Mucosa of rectum (tissue), 2 donors: ENCODE measurements around the gene IL1RAPL2.

Experiments
- H3K27ac ChIP-seq, 2 donors: one replicate each; pipeline ENCODE4 v1.7.0; 2013; ENCODE audit warnings: inconsistent platforms in 2 of 2, low read depth in 2 of 2, low read length in 2 of 2
- H3K27me3 ChIP-seq, 2 donors: one replicate each; pipeline ENCODE4 v1.7.0; 2013; ENCODE audit warnings: low read length in 2 of 2; ENCODE audit not compliant: control insufficient read depth in 2 of 2, insufficient read depth in 2 of 2
- H3K36me3 ChIP-seq, 2 donors: one replicate each; pipeline ENCODE4 v1.7.0; 2013; ENCODE audit warnings: low read length in 2 of 2; ENCODE audit not compliant: control insufficient read depth in 2 of 2, insufficient read depth in 2 of 2
- H3K4me1 ChIP-seq, 2 donors: one replicate each; pipeline ENCODE4 v1.7.0; 2013; ENCODE audit warnings: low read length in 2 of 2, mild to moderate bottlenecking in 1 of 2; ENCODE audit not compliant: control insufficient read depth in 2 of 2, insufficient read depth in 2 of 2
- H3K4me3 ChIP-seq, 2 donors: one replicate each; pipeline ENCODE4 v1.7.0; 2013; ENCODE audit warnings: low read length in 2 of 2
- H3K9ac ChIP-seq, 2 donors: one replicate each; pipeline ENCODE4 v1.7.0; 2013; ENCODE audit warnings: low read length in 2 of 2, low read depth in 1 of 2, mild to moderate bottlenecking in 1 of 2
- H3K9me3 ChIP-seq, 2 donors: one replicate each; pipeline ENCODE4 v1.7.0; 2013; ENCODE audit warnings: low read length in 2 of 2; ENCODE audit not compliant: control insufficient read depth in 2 of 2
- donor health status: healthy.
- donor health status: Normal muscosa, but diverticular disease.

IL1RAPL2 gene

DNA sequence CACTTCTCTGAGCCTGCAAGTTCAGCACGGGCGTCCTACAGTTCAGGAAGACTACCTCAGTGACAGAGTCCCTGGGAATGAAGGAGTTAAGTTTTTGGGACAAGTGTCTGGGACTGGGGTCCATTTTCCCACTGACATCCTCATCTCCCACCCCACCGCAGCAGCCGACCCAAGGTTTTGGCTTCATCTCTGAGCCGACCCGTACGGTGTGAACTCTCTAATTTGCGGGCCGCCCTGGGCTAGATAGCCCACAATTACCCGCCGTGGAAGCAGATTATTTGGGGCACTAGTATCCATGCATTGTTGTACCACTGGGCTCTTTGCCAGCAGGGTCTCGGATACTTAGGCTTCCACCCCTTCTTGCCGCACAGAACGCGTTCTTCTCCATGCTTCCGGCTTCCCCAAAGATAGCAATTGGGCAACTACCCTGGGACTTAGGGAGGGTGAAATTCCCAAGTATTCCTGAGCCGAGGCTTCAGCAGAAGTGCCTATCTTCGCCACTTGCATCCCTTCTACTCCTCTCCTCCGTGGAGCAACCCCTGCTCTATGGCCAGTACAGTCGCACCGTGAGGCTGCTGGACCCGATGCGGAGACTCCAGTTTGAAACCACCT, 2.4 kb downstream of the IL1RAPL2 start:
- no peak overlapping the region for H3K4me3 ChIP-seq
- no peaks in the 10 kb centered on the region for H3K9me3 ChIP-seq
- peaks cover 7 to 9% of the 10 kb centered on the region in 2 donors for H3K27me3 ChIP-seq

DNA sequence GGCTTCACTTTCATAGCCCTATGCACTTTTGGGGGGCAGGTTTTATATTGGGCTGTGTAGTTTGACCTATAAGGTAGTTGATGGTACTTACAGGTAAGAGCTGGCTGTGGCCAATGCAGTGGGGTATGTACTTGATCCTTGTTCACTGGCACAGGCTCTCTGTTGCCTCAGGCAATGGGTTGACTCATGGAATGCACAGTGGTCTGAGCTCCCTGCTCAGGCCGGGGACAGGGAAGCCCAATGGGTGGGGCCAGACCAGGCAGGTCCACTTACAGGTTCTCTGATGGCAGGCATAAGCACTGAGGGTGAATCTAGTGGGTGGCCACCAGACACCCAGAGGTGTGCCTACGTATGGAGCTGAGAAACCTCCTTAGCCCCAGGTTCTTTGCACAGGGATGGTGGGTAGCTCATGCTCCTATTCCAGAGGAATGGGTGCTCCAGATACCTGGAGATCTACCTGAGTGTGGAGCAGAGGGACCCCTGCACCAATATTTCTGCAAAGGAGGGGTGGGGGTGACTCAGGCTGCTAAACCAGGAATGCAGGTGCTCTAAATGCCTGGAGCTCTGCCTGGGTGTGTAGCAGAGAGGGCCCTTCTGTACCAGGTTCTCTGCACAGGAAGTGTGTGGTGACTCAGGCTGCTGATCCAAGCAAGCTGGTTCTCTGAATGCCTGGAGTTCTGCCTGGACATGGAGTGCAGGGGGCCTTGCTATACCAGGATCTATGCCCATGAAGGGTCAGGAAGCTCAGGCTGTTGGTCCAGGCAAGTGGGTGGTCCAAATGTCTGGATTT, 52.3 kb downstream of the IL1RAPL2 start:
- H3K27me3 ChIP-seq, result no peaks in the 10 kb centered on the region
- H3K9me3 ChIP-seq, result no peaks in the 10 kb centered on the region
- no peaks in the 10 kb centered on the region for H3K4me1 ChIP-seq
- H3K36me3 ChIP-seq, result no peaks in the 10 kb centered on the region
- no peak overlapping the region for H3K4me3 ChIP-seq
- no peak overlapping the region for H3K9ac ChIP-seq
- H3K27ac ChIP-seq, result no peak overlapping the region

More for the DNA sequence above, 2.4 kb downstream of the IL1RAPL2 start:
- no peak overlapping the region for H3K27ac ChIP-seq
- no peaks in the 10 kb centered on the region for H3K36me3 ChIP-seq
- no peaks in the 10 kb centered on the region for H3K4me1 ChIP-seq
- H3K9ac ChIP-seq, result no peak overlapping the region

- Histone ChIP-seq H3K27me3 (no peaks in the 10 kb centered on the region), H3K27ac (no peak overlapping the region), H3K4me3 (no peak overlapping the region), H3K9me3 (no peaks in the 10 kb centered on the region), H3K9ac (no peak overlapping the region), H3K36me3 (no peaks in the 10 kb centered on the region), H3K4me1 (no peaks in the 10 kb centered on the region)
These were observed 55.8 kb downstream of the IL1RAPL2 start for GRCh38 chrX:104621781-104622180.

GRCh38 chrX:104641176-104641575, 75.2 kb downstream of the IL1RAPL2 start:
- no peaks in the 10 kb centered on the region for H3K36me3 ChIP-seq
- no peaks in the 10 kb centered on the region for H3K9me3 ChIP-seq
- H3K4me1 ChIP-seq, result no peaks in the 10 kb centered on the region
- no peaks in the 10 kb centered on the region for H3K27me3 ChIP-seq
- H3K4me3 ChIP-seq, result no peak overlapping the region
- H3K9ac ChIP-seq, result no peak overlapping the region
- no peak overlapping the region for H3K27ac ChIP-seq

DNA sequence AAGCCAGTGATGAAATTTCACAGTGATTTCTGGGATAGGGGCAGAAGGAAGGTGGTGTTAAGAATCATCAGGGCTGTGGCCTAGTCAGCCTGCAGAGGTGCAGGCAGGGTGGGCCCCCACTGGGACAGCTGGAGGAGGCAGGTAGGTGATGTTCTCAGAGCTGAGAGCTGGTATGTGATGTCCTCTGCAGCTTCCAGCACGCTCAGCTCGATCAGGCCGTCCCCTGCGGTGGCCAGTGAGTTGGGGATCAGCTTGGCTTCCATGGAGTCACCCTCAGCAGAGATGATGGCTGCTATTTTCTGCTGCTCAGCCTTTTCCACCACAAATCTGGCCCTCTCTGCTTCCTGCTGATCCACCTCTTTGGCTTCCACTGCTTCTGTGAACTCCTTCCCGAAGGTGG, 81.1 kb downstream of the IL1RAPL2 start:
- H3K4me1 ChIP-seq, result no peaks in the 10 kb centered on the region
- H3K9me3 ChIP-seq, result no peaks in the 10 kb centered on the region
- no peak overlapping the region for H3K4me3 ChIP-seq
- H3K27ac ChIP-seq, result no peak overlapping the region
- H3K36me3 ChIP-seq, result no peaks in the 10 kb centered on the region
- H3K27me3 ChIP-seq, result no peaks in the 10 kb centered on the region
- no peak overlapping the region for H3K9ac ChIP-seq

- H3K27me3 ChIP-seq, result no peaks in the 10 kb centered on the region
- no peaks in the 10 kb centered on the region for H3K9me3 ChIP-seq
- no peak overlapping the region for H3K27ac ChIP-seq
- H3K36me3 ChIP-seq, result no peaks in the 10 kb centered on the region
- H3K9ac ChIP-seq, result no peak overlapping the region
- H3K4me1 ChIP-seq, result no peaks in the 10 kb centered on the region
- H3K4me3 ChIP-seq, result no peak overlapping the region
These were observed 93.2 kb downstream of the IL1RAPL2 start for GRCh38 chrX:104659005-104659744.

DNA sequence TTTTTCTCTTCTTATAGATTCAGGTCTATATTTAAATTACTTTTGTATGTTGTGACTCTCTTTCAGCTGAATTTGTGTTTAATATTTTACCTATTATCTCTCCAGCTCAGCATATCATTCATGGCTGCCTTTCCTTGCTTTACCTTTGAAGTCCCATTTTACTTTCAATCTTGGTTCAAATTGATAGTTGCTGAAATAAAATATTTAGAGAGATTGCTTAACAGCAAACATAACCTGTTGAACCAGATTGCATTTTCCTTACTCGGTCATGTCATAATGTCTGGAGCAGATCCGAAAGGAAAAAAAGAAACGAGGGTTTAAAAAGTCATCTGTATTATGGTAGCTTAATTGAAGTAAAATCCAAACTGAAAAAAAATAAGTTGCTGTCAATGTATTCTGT, 94.1 kb downstream of the IL1RAPL2 start:
- Histone ChIP-seq H3K27ac (no peak overlapping the region), H3K4me1 (no peaks in the 10 kb centered on the region), H3K4me3 (no peak overlapping the region), H3K9me3 (no peaks in the 10 kb centered on the region), H3K27me3 (no peaks in the 10 kb centered on the region), H3K36me3 (no peaks in the 10 kb centered on the region), H3K9ac (no peak overlapping the region)

GRCh38 chrX:104662694-104663093, 96.7 kb downstream of the IL1RAPL2 start:
- no peak overlapping the region for H3K9ac ChIP-seq
- H3K9me3 ChIP-seq, result no peaks in the 10 kb centered on the region
- H3K27ac ChIP-seq, result no peak overlapping the region
- no peaks in the 10 kb centered on the region for H3K36me3 ChIP-seq
- no peaks in the 10 kb centered on the region for H3K4me1 ChIP-seq
- H3K27me3 ChIP-seq, result no peaks in the 10 kb centered on the region
- H3K4me3 ChIP-seq, result no peak overlapping the region

DNA sequence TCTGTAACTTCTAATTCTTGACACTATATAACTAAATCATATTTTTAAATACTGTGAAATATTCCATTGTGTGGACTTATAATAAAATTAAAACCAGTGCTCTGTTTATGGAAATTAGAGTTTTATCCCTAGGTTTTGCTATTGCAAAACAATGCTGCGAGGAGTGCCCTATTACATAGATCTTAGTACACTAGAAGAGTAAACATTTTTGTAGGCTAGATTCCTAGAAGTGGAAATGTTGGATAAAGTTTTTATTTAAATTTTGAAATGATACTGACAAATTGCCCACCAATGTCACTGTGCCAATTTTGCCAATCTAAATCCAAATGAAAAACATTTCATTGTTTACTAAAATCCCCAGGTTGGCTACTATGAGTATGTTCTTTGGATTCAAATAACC, 99.7 kb downstream of the IL1RAPL2 start:
- Histone ChIP-seq H3K9me3 (no peaks in the 10 kb centered on the region), H3K9ac (no peak overlapping the region), H3K27me3 (peaks cover 0 to 3% of the 10 kb centered on the region in 2 donors), H3K27ac (no peak overlapping the region), H3K4me3 (no peak overlapping the region), H3K4me1 (no peaks in the 10 kb centered on the region), H3K36me3 (no peaks in the 10 kb centered on the region)

DNA sequence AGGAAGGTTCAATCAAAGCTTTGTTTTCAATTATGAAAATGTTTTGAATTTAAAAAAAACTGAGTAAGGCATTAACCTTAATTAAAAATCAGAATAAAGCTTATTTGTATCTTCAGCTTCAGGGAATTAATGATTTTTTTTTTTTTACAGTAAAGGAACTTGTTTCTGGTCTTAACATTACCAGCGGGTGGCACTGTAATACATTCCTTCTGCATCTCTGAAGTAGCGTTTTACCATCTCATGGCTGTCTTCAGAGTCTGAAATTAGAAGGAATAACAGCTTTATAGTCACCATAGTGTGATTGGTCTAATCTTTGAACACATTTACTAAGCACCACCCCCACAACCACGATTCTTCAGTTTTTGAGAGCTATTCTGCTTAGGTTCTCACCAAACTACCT, 102.6 kb downstream of the IL1RAPL2 start:
- H3K36me3 ChIP-seq, result no peaks in the 10 kb centered on the region
- no peak overlapping the region for H3K27ac ChIP-seq
- H3K4me3 ChIP-seq, result no peak overlapping the region
- no peaks in the 10 kb centered on the region for H3K4me1 ChIP-seq
- no peaks in the 10 kb centered on the region for H3K9me3 ChIP-seq
- H3K9ac ChIP-seq, result no peak overlapping the region
- H3K27me3 ChIP-seq, result peaks cover 0 to 3% of the 10 kb centered on the region in 2 donors
